ENCODE measurements around the gene ISG20. TPM values are rescaled to one million over a fixed set of nuclear protein-coding genes. Genes with fewer than 3 reads are reported as not detected.

ISG20 gene
- total RNA-seq, 4 donors from 2014 or later = 6.1 to 15.1 (median 12.9) TPM

- 69% methylated on average over 6 of the region's 8 CpGs for WGBS
- no peaks in the 10 kb centered on the region for H3K9me3 ChIP-seq
- TF ChIP-seq CTCF (IDR thresholded peaks at IDR 0.05) (no peak), POLR2AphosphoS5 (IDR thresholded peaks at IDR 0.05) (no peak), POLR2A (IDR thresholded peaks at IDR 0.05) (no peak), EP300 (IDR thresholded peaks at IDR 0.05) (no peak)
- H3K36me3 ChIP-seq = no peaks in the 10 kb centered on the region
- H3K27me3 ChIP-seq = no peaks in the 10 kb centered on the region
- H3K4me1 ChIP-seq = peaks cover 25% of the 10 kb centered on the region
- no peak overlapping the region for H3K4me3 ChIP-seq
- peak; percentile 16 to 34 for DNase-seq (ENCODE audit: low spot score in 2 of 2)
- no peak overlapping the region for H3K27ac ChIP-seq
These were observed 13.8 kb downstream of the ISG20 start for GRCh38 chr15:88652456-88653199.

- WGBS = 77% methylated on average over 12 of the region's 13 CpGs
- TF ChIP-seq EP300 (IDR thresholded peaks at IDR 0.05) = no peak
- no peak for TF ChIP-seq CTCF (IDR thresholded peaks at IDR 0.05)
- TF ChIP-seq POLR2A (IDR thresholded peaks at IDR 0.05) = no peak
- TF ChIP-seq POLR2AphosphoS5 (IDR thresholded peaks at IDR 0.05) = no peak
- H3K36me3 ChIP-seq = no peaks in the 10 kb centered on the region
- H3K4me3 ChIP-seq = no peak overlapping the region
- peaks cover 17% of the 10 kb centered on the region for H3K4me1 ChIP-seq
- DNase-seq (ENCODE audit: low spot score in 2 of 2) = peak in 1 of 2 donors; percentile 50
- no peak overlapping the region for H3K27ac ChIP-seq
- H3K27me3 ChIP-seq = no peaks in the 10 kb centered on the region
- H3K9me3 ChIP-seq = no peaks in the 10 kb centered on the region
These were observed 14.6 kb downstream of the ISG20 start for GRCh38 chr15:88653200-88654064.

GRCh38 chr15:88654430-88655102 is 15.8 kb downstream of the ISG20 start:
- peak; percentile 43 to 76 for DNase-seq (ENCODE audit: low spot score in 2 of 2)
- WGBS = 93% methylated on average over 18 of the region's 18 CpGs
- H3K27me3 ChIP-seq = no peaks in the 10 kb centered on the region
- H3K9me3 ChIP-seq = no peaks in the 10 kb centered on the region
- no peak for TF ChIP-seq EP300 (IDR thresholded peaks at IDR 0.05)
- TF ChIP-seq CTCF (IDR thresholded peaks at IDR 0.05) = no peak
- TF ChIP-seq POLR2AphosphoS5 (IDR thresholded peaks at IDR 0.05) = no peak
- TF ChIP-seq POLR2A (IDR thresholded peaks at IDR 0.05) = no peak
- H3K27ac ChIP-seq = no peak overlapping the region
- no peaks in the 10 kb centered on the region for H3K36me3 ChIP-seq
- no peak overlapping the region for H3K4me3 ChIP-seq
- peaks cover 5% of the 10 kb centered on the region for H3K4me1 ChIP-seq

- peak in 1 of 2 donors; percentile 70 for DNase-seq (ENCODE audit: low spot score in 2 of 2)
- H3K4me3 ChIP-seq = no peak overlapping the region
- WGBS = 85% methylated on average over 11 of the region's 14 CpGs
These were observed 16.3 kb downstream of the ISG20 start for GRCh38 chr15:88655103-88655553.

More at GRCh38 chr15:88655103-88655553, 16.3 kb downstream of the ISG20 start:
- Histone ChIP-seq H3K36me3 (no peaks in the 10 kb centered on the region), H3K4me1 (no peaks in the 10 kb centered on the region), H3K9me3 (no peaks in the 10 kb centered on the region), H3K27ac (no peak overlapping the region), H3K27me3 (no peaks in the 10 kb centered on the region)
- TF ChIP-seq CTCF (IDR thresholded peaks at IDR 0.05) (no peak), POLR2A (IDR thresholded peaks at IDR 0.05) (no peak), EP300 (IDR thresholded peaks at IDR 0.05) (no peak), POLR2AphosphoS5 (IDR thresholded peaks at IDR 0.05) (no peak)
